Measurements from ENCODE around the gene CDK5RAP2. TPM values are rescaled to one million over a fixed set of nuclear protein-coding genes. Genes with fewer than 3 reads are reported as not detected.
"Not testable (repeated sequence)": the region's sequence is repeated elsewhere in the genome, so short reads cannot be mapped to it uniquely, and the experiment has no call there.

CDK5RAP2 gene
- total and polyA plus RNA-seq, 10 of the 15 experiments (the other 5 are each of a cell fraction or from before 2014, with no cell fraction given): 16.2 to 53.5 (median 34.5) TPM

GRCh38 chr9:120500733-120501132 is 79.2 kb downstream of the CDK5RAP2 start:
- ATAC-seq: no peak
- Histone ChIP-seq H3K9ac (ENCODE audit: control insufficient read depth, insufficient read depth, low read length) (no peak overlapping the region), H4K20me1 (ENCODE audit: control insufficient read depth, insufficient read depth) (no peaks in the 10 kb centered on the region), H3K4me1 (ENCODE audit: control insufficient read depth, insufficient read depth, low read length) (no peaks in the 10 kb centered on the region), H3K79me2 (ENCODE audit: control insufficient read depth, insufficient read depth, low read length) (no peaks in the 10 kb centered on the region), H3K9me3 (replicated peaks; ENCODE audit: control insufficient read depth, insufficient read depth, low read length) (no peaks in the 10 kb centered on the region), H3K4me2 (ENCODE audit: control insufficient read depth, insufficient read depth) (no peak overlapping the region), H3K4me3 (no peak overlapping the region), H3K36me3 (ENCODE audit: control insufficient read depth in 2 of 2, insufficient read depth in 2 of 2, low read length in 1 of 2) (peaks cover 3 to 6% of the 10 kb centered on the region in 2 experiments; a peak in 3 of 4 replicates), H3K27ac (ENCODE audit: control insufficient read depth, insufficient read depth) (no peak overlapping the region), H3K27me3 (replicated peaks in 1 of 2; ENCODE audit: control insufficient read depth in 2 of 2, insufficient read depth in 2 of 2, low read length in 1 of 2) (no peaks in the 10 kb centered on the region), H2AFZ (ENCODE audit: control insufficient read depth, low read depth, low read length) (no peak overlapping the region)
- TF ChIP-seq TCF7 (IDR thresholded peaks at IDR 0.05; ENCODE audit: borderline replicate concordance): no peak
- no peak for TF ChIP-seq ZNF592 (IDR thresholded peaks at IDR 0.05)
- TF ChIP-seq CBX3 (IDR thresholded peaks at IDR 0.05; ENCODE audit: borderline replicate concordance, low read depth): no peak
- no peak for TF ChIP-seq ZBTB11 (CRISPR knock-in tag; IDR thresholded peaks at IDR 0.05)
- FAIRE-seq: no peak
- ChIA-PET CTCF (interaction anchor here (0.8 kb wide), 1 partner anchor 24 kb away, joined by 3 read pairs; no protein-coding TSS in a partner anchor), SMC1A (ENCODE audit: uncharacterized antibody, unreplicated experiment) (interaction anchor here (1.3 kb wide), 1 partner anchor 9 kb away, joined by 5 read pairs; no protein-coding TSS in a partner anchor), POLR2A (interaction anchor here (0.5 kb wide), 1 partner anchor 11 kb away, joined by 5 read pairs; no protein-coding TSS in a partner anchor), RAD21 (ENCODE audit: unreplicated experiment) (no interaction called here)
- no TSS peak for BruUV-seq (replicated peaks)
- DNase-seq (ENCODE audit: low read depth, low spot score): no peak
- intact Hi-C loops (cut with micrococcal nuclease; ENCODE audit: unreplicated experiment) (no loop called here), in situ Hi-C loops (cut with MboI) (no loop called here)
- WGBS (ENCODE audit: insufficient coverage, insufficient replicate concordance, low lambda C conversion rate, missing lambda C conversion rate): 87% methylated on average over 5 of the region's 5 CpGs

- H3K4me3 ChIP-seq; H3K9me3 ChIP-seq (replicated peaks; ENCODE audit: control insufficient read depth, insufficient read depth, low read length); H3K36me3 ChIP-seq (ENCODE audit: control insufficient read depth in 2 of 2, insufficient read depth in 2 of 2, low read length in 1 of 2); in situ Hi-C loops (cut with MboI); RAD21 ChIA-PET (ENCODE audit: unreplicated experiment); H3K9ac ChIP-seq (ENCODE audit: control insufficient read depth, insufficient read depth, low read length); CTCF ChIA-PET; H3K4me1 ChIP-seq (ENCODE audit: control insufficient read depth, insufficient read depth, low read length); FAIRE-seq; H3K27me3 ChIP-seq (replicated peaks in 1 of 2; ENCODE audit: control insufficient read depth in 2 of 2, insufficient read depth in 2 of 2, low read length in 1 of 2); intact Hi-C loops (cut with micrococcal nuclease; ENCODE audit: unreplicated experiment); H3K79me2 ChIP-seq (ENCODE audit: control insufficient read depth, insufficient read depth, low read length); H2AFZ ChIP-seq (ENCODE audit: control insufficient read depth, low read depth, low read length); H4K20me1 ChIP-seq (ENCODE audit: control insufficient read depth, insufficient read depth); POLR2A ChIA-PET; ATAC-seq; SMC1A ChIA-PET (ENCODE audit: uncharacterized antibody, unreplicated experiment); H3K27ac ChIP-seq (ENCODE audit: control insufficient read depth, insufficient read depth); DNase-seq (ENCODE audit: low read depth, low spot score); BruUV-seq (replicated peaks); H3K4me2 ChIP-seq (ENCODE audit: control insufficient read depth, insufficient read depth): not testable (repeated sequence)
- 99% methylated on average over 5 of the region's 5 CpGs for WGBS (ENCODE audit: insufficient coverage, insufficient replicate concordance, low lambda C conversion rate, missing lambda C conversion rate)
These were observed 82.1 kb downstream of the CDK5RAP2 start for GRCh38 chr9:120497865-120498264.
